Spleen (tissue), 11 donors: ENCODE data around the gene EPHA8. TPM values are rescaled to one million over a fixed set of nuclear protein-coding genes. Genes with fewer than 3 reads are reported as not detected.

Experiments
- DNase-seq: peaks from one replicate; pipeline ENCODE4 v3.0.0-alpha.2; 2020
- H3K27ac ChIP-seq, 8 donors: fragments of 200-600 bp; sonication (generic) in 7 of 8; 1 replicate in 4 of 8; 2 replicates in 4 of 8; pipeline versions ENCODE4 v1.5.0 to v1.8.0; 2016 to 2021; ENCODE audit warnings: inconsistent platforms in 4 of 8, mild to moderate bottlenecking in 4 of 8, moderate library complexity in 1 of 8
- H3K27me3 ChIP-seq, 7 donors: fragments of 200-600 bp; sonication (generic) in 6 of 7; replicated peaks in 1 of 7; 1 replicate in 4 of 7; 2 replicates in 3 of 7; pipeline versions ENCODE4 v1.5.0 to v1.8.0; 2016 to 2021; ENCODE audit warnings: inconsistent platforms in 3 of 7, mild to moderate bottlenecking in 1 of 7
- H3K36me3 ChIP-seq, 6 donors: fragments of 200-600 bp; sonication (generic) in 5 of 6; 1 replicate in 4 of 6; 2 replicates in 2 of 6; pipeline versions ENCODE4 v1.5.0 to v1.8.0; 2016 to 2021; ENCODE audit warnings: inconsistent platforms in 2 of 6
- H3K4me1 ChIP-seq, 6 donors: fragments of 200-600 bp; sonication (generic) in 5 of 6; 1 replicate in 3 of 6; 2 replicates in 3 of 6; pipeline versions ENCODE4 v1.5.0 to v1.8.0; 2016 to 2021; ENCODE audit warnings: inconsistent platforms in 3 of 6
- H3K4me3 ChIP-seq, 8 donors: fragments of 200-600 bp; sonication (generic) in 7 of 8; 1 replicate in 4 of 8; 2 replicates in 4 of 8; pipeline versions ENCODE4 v1.5.0 to v1.8.0; 2016 to 2021; ENCODE audit warnings: inconsistent platforms in 4 of 8, mild to moderate bottlenecking in 4 of 8, moderate library complexity in 2 of 8
- H3K9me3 ChIP-seq, 8 donors: fragments of 200-600 bp; sonication (generic) in 7 of 8; 1 replicate in 4 of 8; 2 replicates in 4 of 8; pipeline versions ENCODE4 v1.5.0 to v1.8.0; 2016 to 2021; ENCODE audit warnings: inconsistent platforms in 4 of 8
- POLR2A ChIP-seq, 3 donors: fragments of 450-650 bp; IDR thresholded peaks; one replicate each; pipeline ENCODE4 v1.5.1; 2017; ENCODE audit warnings: antibody characterized with exemption in 3 of 3, mild to moderate bottlenecking in 1 of 3
- POLR2AphosphoS5 ChIP-seq, 3 donors: sonication (generic); formaldehyde crosslinking; IDR thresholded peaks; one replicate each; pipeline ENCODE4 v1.5.1; 2017; ENCODE audit warnings: antibody characterized with exemption in 3 of 3
- WGBS, 5 donors: extraction: QIAGEN DNeasy Blood & Tissue Kit in 3 of 5; methylation state at CpG; one replicate each; pipeline versions ENCODE4 v1.1.5 to v1.1.7; 2013 to 2018; 5-methylcytosine and 5-hydroxymethylcytosine counted together
- intact Hi-C: fragments of 100-400 bp; cut with DNase I; formaldehyde crosslinking; loops from one replicate; pipeline ENCODE4 v1.15.0; 2023; ENCODE audit warnings: low total_unique reads
- polyA plus RNA-seq, 3 donors: library from polyadenylated mRNA; stranded (reverse); fragments of 200-250 nt; gene quantifications; one replicate each; pipeline ENCODE4 v1.2.1, GENCODE V29; 2013
- total RNA-seq, 7 donors: library from RNA; depleted of rRNA in 3 of 7; stranded (reverse); fragments of >200 nt in 3 of 7; fragmentation: NEBNext Ultra II Directional in 4 of 7; extraction: Animal tissue kit (Norgen Biotek cat#: 25700) in 4 of 7; gene quantifications; one replicate each; pipeline versions ENCODE4 v1.1.0 to v1.2.1, GENCODE V29; 2016 to 2021
- TF ChIP-seq, protein P1 (sequence below), 11 experiments: fragments of 200-600 bp in 7 of 11; fragments of 450-650 bp in 4 of 11; sonication (generic) in 4 of 11; IDR thresholded peaks in 8 of 11; conservative IDR thresholded peaks in 3 of 11; 1 replicate in 7 of 11; 2 replicates in 4 of 11; pipeline versions ENCODE4 v1.4.0 to v1.8.0; 2016 to 2021; ENCODE audit warnings: antibody characterized with exemption in 11 of 11, inconsistent platforms in 4 of 11, mild to moderate bottlenecking in 1 of 11
- donor health status: healthy with polysubstance abuse.
- donor health status: DM: no; HTN: no; CAD: no; lungs with moderate emphysema.
- donor health status: DM: no; HTN: no; CAD: no.
- donor health status: Bipolar disorder and iron deficiency.
- donor health status: healthy.
- donor health status: DM: no; HTN: no; CAD: no.
- donor health status: DM: yes; HTN: yes; CAD: no.

Gene EPHA8
- total and polyA plus RNA-seq, 10 donors, result 0.30 to 9.2 (median 4.9) TPM

DNA sequence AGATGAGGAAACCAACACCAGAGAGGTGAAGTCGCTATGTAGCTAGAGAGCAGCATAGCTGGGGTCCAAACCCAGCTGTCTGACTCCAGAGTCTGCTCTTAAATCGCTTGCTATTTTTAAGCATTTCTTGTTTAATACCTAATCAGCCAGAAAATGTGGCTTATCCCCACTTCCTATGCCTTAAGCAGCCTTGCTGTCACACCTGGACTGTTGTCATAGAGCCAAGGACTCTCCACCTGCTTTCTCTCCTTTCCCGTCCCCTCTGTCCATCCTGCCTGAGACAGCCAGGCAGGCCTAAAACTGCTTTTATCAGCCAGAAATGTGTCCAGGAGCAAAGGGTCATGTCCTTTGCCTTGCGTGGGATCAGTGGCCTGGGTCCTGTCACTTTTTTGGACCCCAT is 28.3 kb upstream of the EPHA8 start:
- Histone ChIP-seq H3K9me3 (no peaks in the 10 kb centered on the region), H3K4me3 (no peak overlapping the region), H3K36me3 (peaks cover 0 to 46% (median 3%) of the 10 kb centered on the region in 6 donors), H3K27ac (no peak overlapping the region), H3K4me1 (peaks cover 0 to 50% (median 25%) of the 10 kb centered on the region in 6 donors), H3K27me3 (no peaks in the 10 kb centered on the region)
- TF ChIP-seq, protein P1, sequence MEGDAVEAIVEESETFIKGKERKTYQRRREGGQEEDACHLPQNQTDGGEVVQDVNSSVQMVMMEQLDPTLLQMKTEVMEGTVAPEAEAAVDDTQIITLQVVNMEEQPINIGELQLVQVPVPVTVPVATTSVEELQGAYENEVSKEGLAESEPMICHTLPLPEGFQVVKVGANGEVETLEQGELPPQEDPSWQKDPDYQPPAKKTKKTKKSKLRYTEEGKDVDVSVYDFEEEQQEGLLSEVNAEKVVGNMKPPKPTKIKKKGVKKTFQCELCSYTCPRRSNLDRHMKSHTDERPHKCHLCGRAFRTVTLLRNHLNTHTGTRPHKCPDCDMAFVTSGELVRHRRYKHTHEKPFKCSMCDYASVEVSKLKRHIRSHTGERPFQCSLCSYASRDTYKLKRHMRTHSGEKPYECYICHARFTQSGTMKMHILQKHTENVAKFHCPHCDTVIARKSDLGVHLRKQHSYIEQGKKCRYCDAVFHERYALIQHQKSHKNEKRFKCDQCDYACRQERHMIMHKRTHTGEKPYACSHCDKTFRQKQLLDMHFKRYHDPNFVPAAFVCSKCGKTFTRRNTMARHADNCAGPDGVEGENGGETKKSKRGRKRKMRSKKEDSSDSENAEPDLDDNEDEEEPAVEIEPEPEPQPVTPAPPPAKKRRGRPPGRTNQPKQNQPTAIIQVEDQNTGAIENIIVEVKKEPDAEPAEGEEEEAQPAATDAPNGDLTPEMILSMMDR (IDR thresholded peaks at IDR 0.05 in 8 of 11, conservative IDR thresholded peaks at IDR 0.05 in 3 of 11), result no peak
- no peak for TF ChIP-seq POLR2A (IDR thresholded peaks at IDR 0.05)
- no peak for TF ChIP-seq POLR2AphosphoS5 (IDR thresholded peaks at IDR 0.05)
- DNase-seq, result no peak
- intact Hi-C loops, result no loop called here
- WGBS, 5 donors, result 92 to 98% (median 96%) methylated on average over 4 of the region's 4 CpGs

DNA sequence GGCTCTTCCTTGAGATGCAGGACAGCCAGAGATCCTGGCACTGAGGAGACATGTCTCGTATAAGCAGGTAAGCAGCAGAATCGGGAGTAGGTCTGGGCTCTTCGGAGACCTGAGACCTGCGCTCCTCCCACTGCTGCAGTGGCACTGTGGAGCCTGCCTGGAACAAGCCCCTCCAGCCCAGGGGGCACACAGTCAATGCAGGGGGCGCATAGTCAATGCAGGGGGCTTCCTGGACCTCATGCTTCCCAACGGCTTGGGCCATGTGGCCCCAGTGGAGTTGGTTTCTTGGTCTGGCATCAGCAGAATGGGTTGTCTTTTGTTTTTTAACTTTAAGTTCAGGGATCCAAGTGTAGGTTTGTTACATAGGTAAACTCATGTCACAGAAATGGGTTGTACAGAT is 27.9 kb upstream of the EPHA8 start:
- no peak overlapping the region for H3K4me3 ChIP-seq
- TF ChIP-seq, protein P1 (IDR thresholded peaks at IDR 0.05 in 8 of 11, conservative IDR thresholded peaks at IDR 0.05 in 3 of 11), result no peak
- TF ChIP-seq POLR2A (IDR thresholded peaks at IDR 0.05) (no peak), POLR2AphosphoS5 (IDR thresholded peaks at IDR 0.05) (no peak)
- DNase-seq, result no peak
- no peaks in the 10 kb centered on the region for H3K9me3 ChIP-seq
- no peaks in the 10 kb centered on the region for H3K27me3 ChIP-seq
- H3K36me3 ChIP-seq, result peaks cover 0 to 42% (median 3%) of the 10 kb centered on the region in 6 donors
- H3K27ac ChIP-seq, result peak overlapping the region in 1 of 8 donors; percentile 77
- intact Hi-C loops, result no loop called here
- WGBS, 5 donors, result 91 to 96% (median 93%) methylated on average over 6 of the region's 6 CpGs
- peaks cover 0 to 54% (median 25%) of the 10 kb centered on the region in 6 donors for H3K4me1 ChIP-seq

DNA sequence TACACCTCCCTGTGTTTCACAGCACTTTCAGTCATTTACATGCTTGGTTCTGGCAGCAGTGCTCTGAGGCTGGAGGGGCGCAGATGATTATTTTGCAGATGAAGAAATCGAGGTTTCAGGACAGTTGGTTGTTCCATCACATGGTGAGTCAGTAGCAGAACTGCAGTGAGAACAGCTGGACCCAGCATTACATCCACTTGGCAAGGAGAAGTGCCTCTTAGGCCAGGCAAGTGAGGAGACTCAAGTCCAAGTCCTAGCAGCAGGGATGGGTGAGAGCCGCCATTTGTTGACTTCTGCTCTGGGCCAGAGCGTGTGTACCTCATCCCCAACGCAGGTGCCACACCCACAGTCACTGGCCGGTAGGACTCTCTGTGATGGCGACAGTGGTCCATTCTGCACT is 26.8 kb upstream of the EPHA8 start:
- Histone ChIP-seq H3K9me3 (no peaks in the 10 kb centered on the region), H3K4me1 (peaks cover 0 to 48% (median 21%) of the 10 kb centered on the region in 6 donors), H3K4me3 (no peak overlapping the region), H3K36me3 (peaks cover 0 to 38% (median 3%) of the 10 kb centered on the region in 6 donors), H3K27ac (peak overlapping the region in 6 of 8 donors; percentile 9 to 77 (median 46)), H3K27me3 (no peaks in the 10 kb centered on the region)
- intact Hi-C loops, result no loop called here
- no peak for DNase-seq
- 84 to 90% (median 86%) methylated on average over 7 of the region's 7 CpGs for WGBS, 5 donors
- TF ChIP-seq POLR2AphosphoS5 (IDR thresholded peaks at IDR 0.05), result peak in 1 of 3 donors; percentile 50
- no peak for TF ChIP-seq POLR2A (IDR thresholded peaks at IDR 0.05)

DNA sequence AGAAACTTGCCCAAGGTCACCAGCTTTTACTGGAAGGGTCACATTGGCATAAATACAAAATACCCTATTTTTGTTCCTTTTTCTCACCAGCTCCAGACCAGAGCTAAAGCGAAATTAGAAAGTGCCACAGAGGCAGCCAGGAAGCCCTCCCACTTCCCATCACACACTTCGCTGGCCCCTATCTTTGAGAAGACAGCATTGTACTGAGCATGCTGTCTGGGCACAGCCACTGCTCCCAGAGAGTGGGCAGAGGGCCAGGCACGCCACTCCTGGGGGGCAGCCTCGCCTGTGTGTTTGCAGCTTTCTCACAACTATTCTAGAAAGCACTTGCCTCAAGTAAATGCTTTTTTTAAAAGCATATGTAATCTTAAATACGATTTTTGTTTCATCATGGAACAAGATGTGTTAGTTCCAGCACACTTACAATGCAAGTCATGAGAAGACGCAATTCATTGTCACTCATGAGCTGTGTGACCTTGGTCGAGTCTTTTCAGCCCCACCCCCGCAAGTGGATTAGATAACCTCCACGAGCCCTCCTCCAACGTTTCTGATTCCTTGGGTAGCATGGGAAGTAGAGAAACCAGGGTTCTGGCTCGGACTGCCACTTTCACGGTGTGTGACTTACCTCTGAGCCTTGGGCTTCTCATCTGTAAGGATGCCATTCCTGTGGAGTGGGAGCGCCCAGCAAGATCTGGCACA is 25.7 kb upstream of the EPHA8 start:
- peak; percentile 42 to 52 (median 51) for TF ChIP-seq POLR2AphosphoS5 (IDR thresholded peaks at IDR 0.05)
- TF ChIP-seq, protein P1 (IDR thresholded peaks at IDR 0.05 in 8 of 11, conservative IDR thresholded peaks at IDR 0.05 in 3 of 11), result no peak

More for the DNA sequence above, 25.7 kb upstream of the EPHA8 start:
- peaks cover 0 to 37% (median 14%) of the 10 kb centered on the region in 6 donors for H3K4me1 ChIP-seq
- intact Hi-C loops, result no loop called here
- WGBS, 5 donors, result 70 to 80% (median 72%) methylated on average over 13 of the region's 13 CpGs
- H3K9me3 ChIP-seq, result no peaks in the 10 kb centered on the region
- H3K27me3 ChIP-seq, result no peaks in the 10 kb centered on the region
- no peak for DNase-seq
- H3K36me3 ChIP-seq, result peaks cover 0 to 29% (median 3%) of the 10 kb centered on the region in 6 donors
- H3K4me3 ChIP-seq, result no peak overlapping the region
- H3K27ac ChIP-seq, result peak overlapping the region in 6 of 8 donors; percentile 9 to 77 (median 46)
